ENCODE data around the gene ROBO3.

DNA sequence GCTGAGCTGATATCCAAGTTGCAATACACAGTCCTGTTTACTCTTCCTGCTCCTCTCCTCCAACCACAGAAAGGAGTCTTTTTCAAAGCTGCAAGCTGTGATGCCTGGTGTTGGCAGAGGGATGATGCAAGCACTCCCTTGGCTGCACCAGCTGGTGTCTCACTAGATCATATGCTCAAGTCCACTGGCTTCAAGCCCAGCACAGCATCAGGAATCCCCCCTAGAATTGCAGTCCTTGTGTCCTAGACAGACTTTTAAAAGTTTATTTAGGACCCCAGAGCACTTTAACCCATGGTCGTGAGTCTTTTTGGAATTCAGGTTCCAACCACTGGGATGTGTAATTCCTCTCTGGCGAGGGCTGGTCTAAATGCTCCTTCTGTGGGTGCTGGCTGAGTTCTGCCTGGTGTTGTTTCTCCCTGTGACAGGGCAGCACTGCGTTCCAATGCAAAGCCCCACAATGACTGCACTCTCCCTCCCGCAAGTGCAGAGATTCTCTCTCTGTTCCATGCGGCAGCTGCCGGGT is 51.9 kb downstream of the ROBO3 start:
- TF ChIP-seq, protein P1, sequence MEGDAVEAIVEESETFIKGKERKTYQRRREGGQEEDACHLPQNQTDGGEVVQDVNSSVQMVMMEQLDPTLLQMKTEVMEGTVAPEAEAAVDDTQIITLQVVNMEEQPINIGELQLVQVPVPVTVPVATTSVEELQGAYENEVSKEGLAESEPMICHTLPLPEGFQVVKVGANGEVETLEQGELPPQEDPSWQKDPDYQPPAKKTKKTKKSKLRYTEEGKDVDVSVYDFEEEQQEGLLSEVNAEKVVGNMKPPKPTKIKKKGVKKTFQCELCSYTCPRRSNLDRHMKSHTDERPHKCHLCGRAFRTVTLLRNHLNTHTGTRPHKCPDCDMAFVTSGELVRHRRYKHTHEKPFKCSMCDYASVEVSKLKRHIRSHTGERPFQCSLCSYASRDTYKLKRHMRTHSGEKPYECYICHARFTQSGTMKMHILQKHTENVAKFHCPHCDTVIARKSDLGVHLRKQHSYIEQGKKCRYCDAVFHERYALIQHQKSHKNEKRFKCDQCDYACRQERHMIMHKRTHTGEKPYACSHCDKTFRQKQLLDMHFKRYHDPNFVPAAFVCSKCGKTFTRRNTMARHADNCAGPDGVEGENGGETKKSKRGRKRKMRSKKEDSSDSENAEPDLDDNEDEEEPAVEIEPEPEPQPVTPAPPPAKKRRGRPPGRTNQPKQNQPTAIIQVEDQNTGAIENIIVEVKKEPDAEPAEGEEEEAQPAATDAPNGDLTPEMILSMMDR (IDR thresholded peaks at IDR 0.05) = no peak
- TF ChIP-seq EZH2 (IDR thresholded peaks at IDR 0.05) (no peak), EZH2phosphoT487 (IDR thresholded peaks at IDR 0.05) (no peak)
